HG03060 (cell line): ENCODE data around the gene SPACA4.

Experiments
- ATAC-seq: cut with Tn5 transposase; IDR thresholded peaks from one replicate; pipeline ENCODE4 v1.9.1; 2021; ENCODE audit warnings: low read depth, moderate number of reproducible peaks; ENCODE audit not compliant: unreplicated experiment

Gene SPACA4

DNA sequence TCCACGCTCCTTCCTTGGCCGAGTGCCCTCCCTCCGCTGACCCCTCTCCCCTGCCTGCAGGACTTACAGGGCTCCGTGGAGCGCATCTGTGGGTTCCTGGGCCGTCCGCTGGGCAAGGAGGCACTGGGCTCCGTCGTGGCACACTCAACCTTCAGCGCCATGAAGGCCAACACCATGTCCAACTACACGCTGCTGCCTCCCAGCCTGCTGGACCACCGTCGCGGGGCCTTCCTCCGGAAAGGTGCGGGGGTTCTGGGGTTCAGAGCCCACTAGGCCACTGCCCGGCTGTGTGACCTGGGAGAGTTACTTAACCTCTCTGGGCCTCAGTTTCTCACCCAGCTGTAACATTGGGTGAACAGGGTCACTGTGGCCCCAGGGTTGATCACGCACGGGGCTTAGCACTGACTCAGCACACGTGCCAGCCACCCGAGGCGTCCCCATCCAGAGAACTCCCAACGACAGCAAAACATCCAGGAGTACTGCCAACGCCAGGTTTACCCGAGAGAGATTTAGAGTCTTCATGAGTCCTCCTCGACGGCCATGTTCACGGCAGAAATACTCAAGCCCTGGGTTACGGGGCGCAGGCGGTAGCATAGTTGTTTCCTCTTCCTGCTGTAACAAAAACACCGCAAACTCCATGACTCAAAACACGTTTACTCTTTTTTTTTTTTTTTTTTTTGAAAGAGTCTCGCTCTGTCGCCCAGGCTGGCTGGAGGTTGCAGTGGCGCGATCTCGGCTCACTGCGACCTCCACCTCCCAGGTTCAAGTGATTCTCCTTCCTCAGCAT lies 9.7 kb upstream of the SPACA4 start:
- no peak for ATAC-seq

DNA sequence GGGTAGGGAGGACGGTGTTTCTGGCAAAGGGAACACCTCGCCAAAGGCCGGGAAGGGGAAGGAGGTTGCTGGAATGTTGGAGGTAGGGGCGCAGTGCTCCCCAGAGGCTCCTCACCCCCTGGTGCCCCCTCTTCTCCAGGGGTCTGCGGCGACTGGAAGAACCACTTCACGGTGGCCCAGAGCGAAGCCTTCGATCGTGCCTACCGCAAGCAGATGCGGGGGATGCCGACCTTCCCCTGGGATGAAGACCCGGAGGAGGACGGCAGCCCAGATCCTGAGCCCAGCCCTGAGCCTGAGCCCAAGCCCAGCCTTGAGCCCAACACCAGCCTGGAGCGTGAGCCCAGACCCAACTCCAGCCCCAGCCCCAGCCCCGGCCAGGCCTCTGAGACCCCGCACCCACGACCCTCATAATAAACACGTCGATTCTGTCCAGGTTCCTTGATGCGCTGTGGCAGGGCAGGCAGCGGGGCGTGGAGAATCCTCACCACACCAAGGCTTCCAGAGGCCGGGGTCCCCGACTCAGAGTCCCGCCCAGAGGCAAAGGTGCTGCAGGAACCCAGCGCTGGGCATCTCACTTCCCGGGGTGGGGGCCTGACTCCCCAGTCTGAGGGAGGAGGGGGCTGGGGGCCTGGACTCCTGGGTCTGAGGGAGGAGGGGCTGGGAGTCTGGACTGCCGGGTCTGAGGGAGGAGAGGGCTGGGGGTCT lies 7.4 kb upstream of the SPACA4 start:
- no peak for ATAC-seq

DNA sequence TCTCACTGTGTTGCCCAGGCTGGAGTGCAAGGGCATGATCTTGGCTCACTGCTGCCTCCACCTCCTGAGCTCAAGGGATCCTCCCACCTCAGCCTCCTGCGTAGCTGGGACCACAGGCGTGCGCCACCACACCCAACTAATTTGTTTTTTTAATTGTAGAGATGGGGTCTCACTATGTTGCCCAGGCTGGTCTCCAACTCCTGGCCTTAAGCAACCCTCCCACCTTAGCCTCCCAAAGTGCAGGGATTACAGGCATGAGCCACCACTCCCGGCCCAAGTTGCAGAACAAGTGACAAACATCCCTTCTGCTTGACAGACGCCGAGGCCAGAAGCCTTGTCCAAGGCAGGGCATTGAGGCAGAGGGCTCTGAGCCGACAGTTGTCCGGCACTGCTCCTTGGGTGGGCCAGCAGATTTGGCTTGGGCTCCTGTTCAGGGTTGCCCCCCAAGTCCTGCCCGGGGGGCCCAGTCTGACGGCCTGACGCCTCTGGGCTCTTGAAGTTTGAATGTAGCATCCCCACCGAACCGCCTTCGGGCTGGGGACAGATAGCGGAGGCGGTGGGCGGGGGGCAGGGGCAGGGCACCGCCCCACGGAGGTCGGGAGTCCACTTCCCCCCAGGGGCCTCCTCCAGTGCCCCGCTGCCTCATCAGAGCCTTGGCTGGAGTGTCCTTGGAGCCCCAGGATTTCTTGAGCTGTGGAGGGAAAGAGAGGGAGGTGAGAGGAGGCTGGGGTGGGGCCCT lies 5.7 kb upstream of the SPACA4 start:
- no peak for ATAC-seq

DNA sequence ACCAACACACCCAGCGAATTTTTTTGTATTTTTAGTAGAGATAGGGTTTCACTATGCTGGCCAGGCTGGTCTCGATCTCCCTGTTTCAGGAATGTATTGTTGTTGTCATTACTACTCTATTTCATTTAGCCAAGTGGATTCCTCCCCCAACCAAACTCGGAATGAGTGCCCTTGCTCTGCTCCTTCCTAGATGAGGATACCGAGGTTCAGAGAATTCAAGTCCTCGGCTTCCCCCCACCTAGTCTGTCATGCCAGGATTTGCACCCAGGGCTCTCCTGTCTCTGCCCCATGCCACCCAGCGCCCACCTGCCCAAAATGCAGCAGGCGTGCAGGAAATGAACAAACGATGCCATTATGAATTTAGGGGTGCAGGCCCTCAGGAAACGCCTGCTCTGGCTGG lies 3.5 kb upstream of the SPACA4 start:
- ATAC-seq = no peak

DNA sequence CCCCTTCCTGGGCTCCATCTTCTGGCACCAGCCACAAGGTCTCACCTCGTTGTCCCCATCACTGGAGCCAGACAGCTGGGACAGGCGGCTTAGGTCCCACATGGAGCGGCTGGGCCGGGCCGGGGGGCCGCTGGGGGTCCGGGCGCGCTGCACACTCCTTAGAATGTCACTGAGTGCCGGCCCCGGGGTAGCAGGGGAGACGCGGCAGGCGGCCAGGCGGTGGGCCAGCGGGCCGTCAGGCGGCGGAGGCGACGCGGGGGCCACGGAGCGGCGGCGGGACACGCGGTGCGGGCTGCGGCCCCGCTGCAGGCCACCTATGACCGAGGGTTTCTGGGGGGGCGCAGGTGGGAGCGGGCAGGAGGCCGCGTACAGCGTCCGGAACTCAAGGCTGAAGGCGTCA lies 3.1 kb upstream of the SPACA4 start:
- ATAC-seq = no peak

DNA sequence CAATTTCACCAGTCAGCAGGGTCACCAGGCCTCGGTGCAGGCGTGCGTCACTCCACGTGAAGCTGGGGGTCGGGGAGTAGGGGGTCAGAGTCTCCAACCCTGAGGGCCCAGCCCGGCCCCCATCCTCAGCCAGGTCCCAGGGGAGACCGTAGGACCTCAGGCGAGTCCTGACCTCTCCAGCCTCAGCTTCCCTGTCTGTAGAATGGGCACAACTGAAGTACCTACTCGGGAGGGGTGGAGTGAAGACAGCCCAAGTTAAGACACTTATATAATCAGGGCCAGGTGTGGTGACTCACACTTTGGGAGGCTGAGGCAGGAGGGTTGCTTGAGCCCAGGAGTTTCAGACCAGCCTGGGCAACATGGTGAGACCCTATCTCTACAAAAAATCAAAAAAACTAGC lies 2.7 kb upstream of the SPACA4 start:
- no peak for ATAC-seq

DNA sequence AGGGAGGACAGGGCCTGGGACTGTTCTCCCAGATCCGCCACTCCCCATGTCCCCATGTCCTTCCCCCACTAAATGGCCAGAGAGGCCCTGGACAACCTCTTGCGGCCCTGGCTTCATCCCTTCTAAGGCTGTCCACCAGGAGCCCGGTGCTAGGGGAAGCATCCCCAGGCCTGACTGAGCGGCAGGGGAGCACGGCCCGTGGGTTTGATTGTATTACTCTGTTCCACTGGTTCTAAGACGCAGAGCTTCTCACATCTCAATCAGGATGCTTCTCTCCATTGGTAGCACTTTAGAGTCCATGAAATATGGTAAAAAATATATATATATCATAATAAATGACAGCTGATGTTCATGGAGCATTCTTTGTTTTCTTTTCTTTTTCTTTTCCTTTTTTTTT lies 815 bp downstream of the SPACA4 start:
- ATAC-seq = no peak

DNA sequence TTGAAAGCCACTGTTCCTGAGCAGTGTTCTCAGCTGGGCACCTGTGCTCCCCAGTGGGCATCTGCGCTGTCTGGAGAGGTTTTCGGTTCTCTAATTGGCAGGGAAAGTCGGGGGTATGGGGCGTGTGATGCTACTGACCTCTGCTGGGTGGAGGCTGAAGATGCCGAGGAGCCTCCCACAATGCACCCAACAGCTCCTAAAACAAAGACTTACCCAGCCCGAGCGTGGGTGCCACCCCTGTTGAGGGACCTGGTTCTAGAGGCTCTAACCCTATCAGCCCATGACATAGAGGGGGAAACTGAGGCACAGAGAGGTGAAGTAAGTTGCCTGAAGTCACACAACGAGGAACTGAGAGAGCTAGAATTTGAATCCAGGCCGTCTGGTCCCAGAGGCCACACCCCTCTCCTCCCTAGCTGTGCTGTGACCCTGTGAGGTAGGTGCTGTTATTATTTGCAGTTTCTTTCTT lies 2.3 kb downstream of the SPACA4 start:
- no peak for ATAC-seq

DNA sequence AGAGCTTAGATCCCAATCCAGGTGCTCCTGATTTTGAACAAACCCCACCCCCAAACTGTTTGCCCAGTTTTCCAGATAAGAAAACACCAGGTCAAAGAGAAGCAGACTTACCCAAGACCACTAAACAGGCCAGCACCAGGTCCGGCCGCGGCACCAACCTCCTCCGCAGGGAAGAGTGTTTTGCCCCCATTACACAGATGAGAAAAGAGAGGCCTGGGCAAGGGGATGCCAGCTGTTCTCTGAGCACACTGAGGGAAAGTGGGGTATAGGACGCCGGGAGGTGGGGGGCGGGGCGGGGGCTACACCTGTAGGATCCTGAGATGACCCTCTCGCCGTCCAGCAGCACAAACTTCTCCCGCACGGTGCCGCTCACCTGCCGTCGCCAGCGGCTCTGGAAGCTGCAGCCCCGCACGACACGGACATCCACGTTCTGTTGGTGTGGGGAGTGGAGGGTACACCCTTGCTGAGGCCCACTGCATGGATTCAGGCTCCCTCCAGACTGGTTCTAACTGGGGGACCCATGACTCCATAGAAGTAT lies 3.1 kb downstream of the SPACA4 start:
- ATAC-seq = no peak

DNA sequence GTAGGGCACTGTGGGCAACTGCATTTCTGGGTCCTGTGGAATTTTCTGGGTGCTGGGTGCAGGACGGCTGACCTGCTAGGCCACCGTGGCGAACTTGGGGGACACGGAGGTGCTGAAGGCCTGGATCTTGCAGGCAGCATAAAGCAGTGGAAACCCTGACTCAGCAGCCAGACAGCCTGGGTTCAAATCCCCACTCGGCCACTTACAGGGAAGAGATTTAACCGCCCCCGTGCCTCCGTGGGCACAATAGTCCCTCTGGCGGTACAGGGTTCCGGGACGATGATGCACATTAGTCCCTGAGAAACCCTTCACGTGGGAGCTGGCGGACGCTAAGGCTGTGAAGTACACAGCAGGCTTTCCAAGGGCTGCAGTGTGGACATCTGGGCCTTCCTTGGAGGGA lies 5.3 kb downstream of the SPACA4 start:
- no peak for ATAC-seq

DNA sequence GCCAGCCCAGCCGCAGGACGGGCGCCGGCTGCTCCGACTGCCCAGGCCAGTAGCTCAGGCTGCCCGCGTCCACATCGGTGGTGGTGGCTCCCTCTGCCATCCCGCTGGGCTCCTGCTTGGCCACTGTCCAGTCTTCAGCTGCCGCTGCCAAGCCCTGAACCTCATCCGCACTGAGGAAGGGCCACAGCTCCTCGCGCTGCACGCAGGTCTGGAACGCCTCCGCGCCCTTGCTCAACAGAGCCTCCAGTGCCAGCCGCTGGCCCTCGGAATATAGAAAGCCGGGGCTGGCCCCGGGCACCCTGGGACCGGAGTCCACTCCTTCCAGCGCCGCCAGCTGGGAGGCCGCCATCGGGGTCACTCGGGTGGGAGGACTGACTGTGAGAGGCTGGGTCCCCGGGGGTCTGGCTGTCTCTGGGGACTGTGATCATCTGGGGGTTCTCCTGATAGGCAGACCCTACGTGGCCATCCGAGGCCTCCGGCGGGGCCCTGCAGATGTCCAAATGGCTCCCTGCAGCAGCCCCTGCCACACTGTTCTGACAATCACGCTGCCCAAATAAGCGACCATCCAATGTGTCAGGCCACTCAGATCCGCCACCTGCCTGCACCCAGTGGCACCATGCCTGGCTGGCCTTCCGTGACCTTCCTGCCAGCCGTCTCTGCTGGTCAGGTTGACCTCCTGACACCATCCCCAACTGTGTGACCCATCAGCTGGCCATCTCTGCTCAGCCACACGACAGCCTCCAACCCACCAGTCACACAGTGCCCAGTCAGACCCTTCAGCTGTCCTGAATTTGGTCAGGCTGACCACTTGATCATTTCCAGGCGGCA lies 6.7 kb downstream of the SPACA4 start:
- ATAC-seq = no peak

DNA sequence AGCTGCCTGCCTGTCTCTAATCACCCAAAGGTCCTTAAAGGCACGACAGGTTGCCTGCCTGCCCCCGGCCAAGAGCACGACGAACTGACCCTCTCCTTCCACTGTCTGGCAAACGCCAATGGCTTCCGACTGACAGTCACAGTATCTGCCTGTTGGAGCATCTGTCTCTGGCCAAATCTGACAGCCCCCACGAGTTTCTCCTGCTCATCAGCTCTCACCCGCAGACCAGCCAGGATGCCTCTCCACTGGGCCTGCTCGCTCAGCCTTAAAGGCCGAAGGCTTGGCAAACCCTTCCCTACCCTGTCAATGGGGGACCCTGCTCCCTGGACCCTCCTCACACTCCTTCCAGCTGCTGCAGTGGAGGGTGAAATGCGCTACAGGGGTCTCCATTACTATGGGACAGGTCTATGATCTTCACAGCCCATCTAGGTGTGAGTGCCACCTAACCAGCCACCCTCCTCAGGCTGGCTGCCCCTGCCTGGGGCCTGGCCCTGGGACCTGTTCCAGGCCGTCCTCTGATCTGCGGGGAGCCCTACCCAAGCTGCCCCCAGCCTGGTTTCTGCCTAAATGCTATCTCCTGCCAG lies 7.4 kb downstream of the SPACA4 start:
- ATAC-seq = no peak

DNA sequence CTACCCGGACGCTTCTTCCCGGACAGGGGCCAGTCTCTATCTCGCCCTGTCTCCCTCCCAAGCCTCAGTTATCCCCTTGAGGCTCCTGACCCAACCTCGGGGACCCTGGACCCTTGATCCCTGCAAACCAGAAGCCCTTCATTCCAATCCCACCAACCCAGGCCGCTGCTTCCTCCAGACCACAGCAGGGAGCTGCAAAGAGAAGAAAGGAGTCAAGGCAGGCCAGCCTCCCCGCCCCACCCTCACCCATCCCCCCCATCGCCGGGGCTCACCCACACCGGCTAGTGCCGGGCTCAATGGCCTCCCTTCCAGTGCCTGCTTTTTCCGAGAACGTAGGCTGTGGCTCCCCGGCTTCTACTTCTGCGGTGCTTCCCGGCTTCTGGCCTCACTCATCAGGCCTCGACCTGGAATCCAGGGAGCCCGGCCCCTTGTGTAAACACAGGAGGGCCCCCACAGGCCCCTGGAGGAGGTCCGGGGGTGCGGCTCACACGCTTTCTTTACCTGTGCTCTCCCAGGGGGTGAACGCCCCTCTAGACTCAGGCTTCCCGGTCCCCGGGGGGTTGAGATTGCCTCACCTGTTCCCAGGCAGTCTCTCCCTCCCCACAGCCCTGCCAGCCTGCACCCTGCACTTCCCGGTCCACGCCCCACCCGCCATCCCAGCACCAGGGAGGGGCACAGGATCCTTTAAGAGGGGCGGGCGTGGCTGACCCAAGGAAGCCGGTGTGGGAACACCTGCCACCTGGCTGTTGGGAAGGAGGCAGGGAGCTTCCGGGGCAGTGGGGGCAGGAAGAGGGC lies 8.1 kb downstream of the SPACA4 start, which contains the start of gene FAM83E:
Gene FAM83E (minus strand): TSS at position 641 of the 795 bp plus-strand sequence. CDS start 1,704 bp downstream, outside the sequence.
- ATAC-seq = no peak

DNA sequence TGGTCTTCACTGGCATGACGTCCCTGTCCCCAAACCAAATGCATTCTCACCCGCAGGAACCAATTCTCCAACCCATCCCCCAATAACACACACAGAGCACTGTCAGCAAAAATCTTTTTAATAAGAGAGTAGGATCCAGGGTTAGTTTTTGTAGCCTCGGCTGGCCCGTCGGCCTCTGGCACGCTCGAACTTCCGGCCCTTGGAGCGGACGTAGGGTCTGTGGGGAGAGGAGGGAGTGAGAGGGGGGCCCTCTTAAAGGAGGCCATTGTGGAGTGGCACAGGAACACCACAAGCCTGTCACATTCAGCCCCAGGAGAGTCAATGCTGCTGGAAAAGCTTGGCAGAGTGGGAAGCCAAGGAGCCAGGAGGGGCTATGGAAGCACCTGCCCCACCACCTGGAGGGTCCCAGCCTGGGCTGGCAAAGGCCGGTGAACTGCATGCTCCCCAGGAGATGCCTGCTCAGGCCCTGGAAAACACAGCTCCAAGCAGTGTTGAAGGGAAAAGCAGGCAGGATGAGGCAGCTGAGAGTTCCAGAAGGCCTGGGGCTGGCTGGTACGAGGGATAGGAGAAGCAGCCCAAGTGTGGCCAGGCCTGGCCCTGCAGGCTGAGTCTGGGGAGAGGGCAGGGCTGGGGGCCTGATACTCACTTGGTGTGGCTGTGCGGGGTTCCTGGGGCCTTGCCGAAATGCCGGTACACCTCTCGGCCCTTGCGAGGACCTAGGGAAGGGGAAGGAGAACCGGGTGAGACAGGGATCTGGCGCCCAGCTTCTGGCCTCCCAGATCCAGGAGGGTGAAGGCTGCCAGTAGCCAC lies 8.9 kb downstream of the SPACA4 start:
- ATAC-seq = no peak

DNA sequence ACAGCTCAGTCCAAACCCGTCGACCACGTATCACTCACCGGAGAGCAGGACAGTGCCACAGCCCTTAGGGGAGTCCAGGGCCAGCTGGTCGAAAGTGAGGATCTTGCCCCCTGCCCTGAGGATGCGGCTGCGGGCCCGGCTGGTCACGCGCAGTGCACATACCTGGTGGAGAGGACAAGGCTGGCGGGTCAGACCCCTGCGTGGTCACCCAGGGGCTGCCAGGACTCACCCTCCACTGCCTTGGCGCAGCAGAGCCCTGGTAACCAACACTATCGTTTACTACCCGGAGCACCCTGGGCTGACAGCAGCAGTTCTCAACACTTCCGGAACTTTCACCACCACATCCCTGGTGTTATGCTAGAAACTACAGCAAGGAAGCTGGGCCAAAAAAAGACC lies 9.5 kb downstream of the SPACA4 start:
- ATAC-seq = no peak

DNA sequence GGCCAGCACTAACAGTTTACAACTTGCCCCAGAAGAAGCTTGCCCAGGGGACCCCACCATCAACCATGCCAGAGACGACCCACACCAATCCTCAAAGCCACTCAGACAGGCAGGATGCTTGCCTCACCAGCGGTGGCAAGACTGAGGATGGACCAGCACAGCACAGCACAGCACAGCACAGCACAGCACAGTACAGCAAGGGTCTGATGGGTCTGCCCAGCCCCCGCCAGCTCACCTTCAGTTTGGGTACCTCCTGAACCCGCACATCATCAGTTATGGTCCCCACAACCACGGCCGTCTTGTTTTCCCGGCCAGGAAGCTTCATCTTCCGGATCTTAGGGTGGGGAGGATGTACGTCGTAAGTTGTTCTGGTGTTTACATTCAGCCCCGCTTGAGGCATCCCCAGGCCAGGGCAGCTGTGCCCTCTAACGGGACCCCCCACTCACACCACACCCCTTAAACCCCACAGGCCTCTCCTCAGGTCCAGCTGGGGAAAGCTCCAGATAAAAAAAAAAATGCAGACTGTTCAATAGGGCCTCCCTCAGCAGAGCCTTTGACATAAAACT lies 10.0 kb downstream of the SPACA4 start:
- no peak for ATAC-seq

DNA sequence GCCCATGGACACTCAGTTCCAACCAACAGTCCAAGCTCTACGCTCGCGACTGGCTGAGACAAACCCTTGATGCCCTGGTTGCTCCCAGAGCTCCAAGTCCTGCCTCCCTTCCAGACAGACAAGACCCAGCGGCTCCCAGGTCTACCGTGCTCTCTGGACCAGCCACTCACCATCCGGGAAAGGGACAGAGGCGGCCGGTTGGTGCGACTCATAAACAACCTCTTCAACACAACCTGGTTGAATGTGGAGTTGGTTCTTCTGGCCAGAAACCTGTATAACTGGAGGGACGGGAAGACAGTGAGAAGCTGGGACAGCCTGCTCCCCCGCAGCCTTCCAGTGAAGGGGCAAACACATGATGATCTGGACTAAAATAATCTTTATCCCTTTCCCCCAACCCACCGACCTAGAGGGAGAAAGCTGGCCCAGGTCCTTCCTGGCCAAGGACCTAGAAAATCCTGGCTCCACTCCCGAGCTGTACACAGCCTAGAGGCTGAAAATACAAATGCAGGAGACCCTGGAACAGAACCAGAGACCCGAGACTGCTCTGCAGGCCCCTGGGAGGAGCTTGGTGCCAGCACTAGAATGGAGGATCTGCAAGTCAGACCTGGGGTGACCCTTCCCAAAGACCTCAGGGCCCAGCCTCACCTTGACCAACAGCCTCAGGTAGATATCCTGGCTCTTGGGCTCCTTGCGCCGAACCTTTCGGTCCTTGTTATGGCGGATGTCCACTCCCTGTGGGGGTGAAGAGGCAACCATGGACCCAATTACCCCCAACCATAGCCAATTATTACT lies 10.8 kb downstream of the SPACA4 start:
- no peak for ATAC-seq
